GDM1 (cell line): Measurements from ENCODE around the gene CMC1.
"Not testable (repeated sequence)": the region's sequence is repeated elsewhere in the genome, so short reads cannot be mapped to it uniquely, and the experiment has no call there.

ENCODE experiments used
- DNase-seq: peaks from one replicate; lab custom pipeline; 2025; lab: John Stamatoyannopoulos, UW

The CMC1 gene

GRCh38 chr3:28241221-28242160 is at the start of gene CMC1:
Gene CMC1 (plus strand): TSS chr3:28241619. CDS start chr3:28241794, 175 bp downstream.
- peak; percentile 95 for DNase-seq

GRCh38 chr3:28198161-28198560 is 43.3 kb upstream of the CMC1 start:
- no peak for DNase-seq

GRCh38 chr3:28198974-28199373 is 42.4 kb upstream of the CMC1 start:
- no peak for DNase-seq

- not testable (repeated sequence) for DNase-seq
Measured at GRCh38 chr3:28199643-28200042, 41.8 kb upstream of the CMC1 start.

- DNase-seq = not testable (repeated sequence)
Measured at GRCh38 chr3:28200366-28200848, 41.0 kb upstream of the CMC1 start.

GRCh38 chr3:28206479-28206878 is 34.9 kb upstream of the CMC1 start:
- no peak for DNase-seq

GRCh38 chr3:28207000-28207733 is 34.3 kb upstream of the CMC1 start:
- DNase-seq = no peak

GRCh38 chr3:28210968-28211713 is 30.3 kb upstream of the CMC1 start:
- no peak for DNase-seq

- no peak for DNase-seq
Measured at GRCh38 chr3:28212681-28213080, 28.7 kb upstream of the CMC1 start.

GRCh38 chr3:28215407-28215806 is 26.0 kb upstream of the CMC1 start:
- no peak for DNase-seq

GRCh38 chr3:28218071-28218916 is 23.1 kb upstream of the CMC1 start:
- DNase-seq = no peak

- DNase-seq = no peak
Measured at GRCh38 chr3:28218917-28219198, 22.6 kb upstream of the CMC1 start.

- no peak for DNase-seq
Measured at GRCh38 chr3:28224430-28224829, 17.0 kb upstream of the CMC1 start.

- DNase-seq = no peak
Measured at GRCh38 chr3:28226020-28226419, 15.4 kb upstream of the CMC1 start.

GRCh38 chr3:28228623-28229022 is 12.8 kb upstream of the CMC1 start:
- no peak for DNase-seq

- DNase-seq = no peak
Measured at GRCh38 chr3:28232659-28233058, 8.8 kb upstream of the CMC1 start.

- no peak for DNase-seq
Measured at GRCh38 chr3:28234454-28234853, 7.0 kb upstream of the CMC1 start.

- DNase-seq = no peak
Measured at GRCh38 chr3:28239108-28239507, 2.3 kb upstream of the CMC1 start.

GRCh38 chr3:28240441-28240840 is 978 bp upstream of the CMC1 start:
- no peak for DNase-seq

GRCh38 chr3:28242519-28242918 is 1.1 kb downstream of the CMC1 start:
- no peak for DNase-seq

- no peak for DNase-seq
Measured at GRCh38 chr3:28243424-28244106, 2.1 kb downstream of the CMC1 start.
